IPS DF 4.7 (cell line): ENCODE data around the gene GUCY2F.

Experiments
- DNase-seq: peaks from one replicate; pipeline ENCODE4 v3.0.0-alpha.2; 2013; ENCODE audit warnings: low spot score; ENCODE audit errors: extremely low read depth

GUCY2F gene

DNA sequence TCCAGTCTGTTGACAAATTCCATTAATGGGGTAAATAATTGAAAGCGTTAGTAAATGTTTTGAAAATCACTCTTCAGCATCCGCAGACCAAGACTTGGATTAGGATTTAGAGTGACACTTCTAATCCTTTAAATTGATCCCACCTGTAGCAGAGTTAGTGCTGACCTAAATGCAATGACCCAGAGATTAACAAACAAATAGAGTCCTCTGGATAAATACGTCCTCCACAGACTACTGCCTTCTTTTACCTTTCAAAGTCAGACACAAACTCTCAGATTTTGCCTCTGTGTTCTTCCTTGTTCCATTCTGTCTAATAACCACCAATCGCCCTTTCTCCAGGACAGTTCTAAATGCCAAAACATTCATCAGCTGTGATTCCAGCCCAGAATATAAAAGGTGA is at the start of gene GUCY2F:
Gene GUCY2F (minus strand): TSS at position 101 of the 400 bp plus-strand sequence. CDS start 6,150 bp downstream, outside the sequence.
- DNase-seq = no peak

DNA sequence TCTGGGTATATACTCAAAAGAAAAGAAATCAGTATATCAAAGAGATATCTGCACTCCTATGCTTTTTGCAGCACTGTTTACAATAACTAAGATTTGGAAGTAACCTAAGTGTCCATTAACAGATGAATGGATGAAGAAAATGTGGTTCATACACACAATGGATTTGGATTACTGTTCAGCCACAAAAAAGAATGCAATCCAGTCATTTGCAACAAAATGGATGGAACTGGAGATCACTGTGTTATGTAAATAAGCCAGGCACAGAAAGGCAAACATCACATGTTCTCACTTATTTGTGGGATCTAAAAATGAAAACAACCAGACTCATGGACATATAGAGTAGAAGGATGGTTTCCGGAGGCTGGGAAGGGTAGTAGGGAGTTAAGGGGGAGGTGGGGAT is 37.1 kb upstream of the GUCY2F start:
- DNase-seq = no peak

DNA sequence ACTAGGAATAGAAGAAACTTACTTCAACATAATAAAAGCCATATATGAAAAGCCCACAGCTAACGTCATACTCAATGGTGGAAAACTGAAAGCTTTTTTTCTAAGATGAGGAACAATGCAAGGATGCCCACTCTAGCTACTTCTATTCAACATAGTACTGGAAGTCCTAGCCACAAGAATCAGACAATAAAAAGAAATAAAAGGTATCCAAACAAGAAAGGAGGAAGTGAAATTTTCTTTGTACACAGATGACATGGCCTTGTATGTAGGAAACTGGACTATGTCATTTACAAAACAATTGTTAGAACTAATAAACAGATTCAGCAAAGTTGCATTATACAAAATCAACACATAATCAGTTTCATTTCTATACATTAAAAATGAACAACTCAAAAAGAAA is 29.2 kb upstream of the GUCY2F start:
- no peak for DNase-seq

- no peak for DNase-seq
These were observed 27.0 kb upstream of the GUCY2F start for GRCh38 chrX:109508915-109509314.

DNA sequence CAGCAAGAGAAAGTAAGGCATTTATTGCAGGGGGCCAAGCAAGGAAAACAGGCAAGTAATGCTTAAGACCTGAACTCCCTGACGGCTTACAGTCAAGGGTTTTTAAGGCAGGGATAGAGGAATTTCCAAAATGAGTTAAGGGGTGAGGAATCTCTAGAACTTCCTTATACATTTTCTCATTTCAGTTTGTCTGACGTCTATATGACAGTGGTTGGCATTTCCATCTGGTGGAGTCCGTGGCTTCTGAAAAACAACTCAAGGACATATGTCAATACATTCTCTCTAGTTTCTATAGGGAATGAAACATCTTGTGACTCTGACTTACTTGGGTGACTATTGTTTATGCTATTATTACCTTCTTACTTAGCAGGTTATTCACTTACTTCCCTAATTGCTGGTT is 19.3 kb upstream of the GUCY2F start:
- no peak for DNase-seq

GRCh38 chrX:109498434-109498833 is 16.5 kb upstream of the GUCY2F start:
- DNase-seq = no peak

DNA sequence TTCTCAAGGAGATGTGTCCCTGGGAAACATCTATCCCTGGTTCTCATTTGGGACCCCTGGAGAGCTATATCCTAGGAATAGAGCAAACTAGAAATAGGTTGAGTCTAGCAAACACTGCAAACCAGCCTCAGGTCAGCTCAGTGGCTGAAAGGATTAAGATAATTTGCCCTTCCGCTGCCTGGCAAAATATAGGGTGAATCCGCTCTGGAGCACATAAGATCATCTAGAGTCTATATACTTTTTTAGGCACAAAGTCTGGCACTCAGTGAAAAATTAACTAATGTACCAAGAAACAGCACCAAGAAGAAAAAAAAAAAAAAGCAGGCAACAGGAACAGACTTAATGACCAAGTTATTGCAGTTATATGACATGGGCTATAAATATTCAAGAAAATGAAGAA is 7.3 kb upstream of the GUCY2F start:
- no peak for DNase-seq

DNA sequence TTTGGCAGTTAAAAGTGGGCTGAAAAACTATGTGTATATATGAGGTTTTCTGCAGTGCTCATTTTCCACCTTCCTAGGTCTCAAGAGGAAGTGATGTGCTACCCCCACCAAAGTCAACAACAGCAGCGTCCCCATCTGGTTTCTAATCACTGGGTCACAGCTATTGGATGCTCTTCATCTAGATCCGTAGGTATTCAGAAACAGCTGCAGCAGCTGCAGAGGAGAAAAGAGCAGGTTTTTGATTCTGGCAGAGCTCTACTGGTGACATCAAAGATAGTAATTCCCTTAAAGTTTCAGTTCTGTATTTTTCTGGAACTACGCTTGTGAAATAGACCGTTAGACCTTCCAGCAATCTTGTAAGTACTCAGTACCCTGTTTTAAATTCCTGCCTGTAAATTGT is 5.8 kb upstream of the GUCY2F start:
- DNase-seq = no peak

DNA sequence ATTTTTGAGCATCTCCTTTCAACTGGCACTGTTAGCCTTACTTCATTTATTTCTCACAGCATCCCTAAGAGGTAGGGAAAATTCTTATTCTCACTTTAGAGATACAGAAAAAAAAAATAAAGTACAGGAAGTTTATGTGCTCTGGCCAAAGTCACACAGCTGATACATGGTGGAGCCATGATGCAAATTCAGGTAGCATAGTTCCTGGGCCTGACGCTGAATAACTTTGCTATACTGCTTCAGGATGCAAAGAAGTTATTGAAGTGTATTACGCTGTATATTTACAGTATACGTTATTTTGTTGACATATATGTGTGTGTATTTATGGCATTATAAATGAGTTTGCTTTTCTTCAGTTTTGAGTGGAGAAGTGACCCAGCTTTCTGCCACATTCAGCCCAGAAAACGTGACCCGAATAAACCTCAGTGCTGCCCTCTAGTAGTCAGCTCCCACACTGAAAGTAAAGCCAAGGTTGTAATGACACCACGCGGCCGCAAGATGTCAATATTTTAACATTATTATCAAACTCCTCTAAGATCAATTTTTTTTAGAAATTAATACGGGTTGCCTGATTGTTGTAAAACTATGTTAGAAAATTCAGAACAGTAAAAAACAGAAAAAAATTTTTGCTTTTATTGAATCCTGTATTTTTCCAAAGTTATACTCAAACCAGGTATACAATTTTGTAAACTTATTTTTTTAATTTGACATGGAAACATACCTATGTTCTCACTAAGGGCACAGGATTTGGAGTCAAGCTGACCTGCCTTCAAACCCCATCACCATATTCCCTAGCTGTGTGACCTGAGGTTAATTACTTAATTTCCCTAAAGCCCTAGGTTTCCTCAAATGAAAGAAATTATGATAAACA is 3.8 kb upstream of the GUCY2F start:
- no peak for DNase-seq

DNA sequence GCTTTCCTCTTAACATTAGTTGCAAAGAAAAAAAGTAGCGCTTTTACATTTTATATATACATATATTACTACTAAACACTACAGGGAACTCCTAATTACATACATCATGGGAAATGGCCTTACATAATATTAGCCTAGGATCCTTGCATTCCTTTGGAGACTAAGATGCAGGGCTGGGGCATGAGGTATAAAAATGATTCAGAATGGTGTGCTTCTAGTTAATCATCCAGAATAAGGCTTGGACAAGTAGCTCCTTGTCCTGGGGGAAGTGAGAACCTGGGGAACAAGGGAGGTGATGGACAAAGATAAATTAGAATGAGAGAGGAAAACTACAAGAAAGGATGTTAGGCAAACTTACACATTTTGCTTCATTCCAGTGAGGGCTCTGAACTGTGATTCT is 3.0 kb upstream of the GUCY2F start:
- no peak for DNase-seq

- no peak for DNase-seq
These were observed 6.6 kb downstream of the GUCY2F start for GRCh38 chrX:109475174-109475891.

GRCh38 chrX:109472939-109473735 is 8.7 kb downstream of the GUCY2F start:
- peak; percentile 69 for DNase-seq

- DNase-seq = no peak
These were observed 17.7 kb downstream of the GUCY2F start for GRCh38 chrX:109464231-109464630.

DNA sequence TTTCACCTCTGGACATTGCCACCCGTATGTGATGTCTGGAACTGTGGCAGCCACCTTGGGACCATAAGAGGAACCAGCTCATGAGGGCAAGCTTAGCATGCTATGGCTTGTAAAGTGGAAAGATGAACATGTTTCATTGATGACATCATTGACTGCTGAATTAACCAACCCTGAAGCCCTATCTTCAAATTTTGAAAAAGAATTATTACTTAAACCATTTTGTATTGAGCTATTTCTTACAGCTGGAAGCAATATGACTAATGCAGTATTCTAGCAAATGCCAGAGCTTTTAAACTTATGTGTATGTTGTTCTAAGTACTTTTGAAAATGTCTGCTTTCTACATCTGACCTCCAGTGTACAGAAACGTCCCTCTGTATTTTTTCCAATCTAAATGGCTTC is 18.1 kb downstream of the GUCY2F start:
- DNase-seq = no peak

DNA sequence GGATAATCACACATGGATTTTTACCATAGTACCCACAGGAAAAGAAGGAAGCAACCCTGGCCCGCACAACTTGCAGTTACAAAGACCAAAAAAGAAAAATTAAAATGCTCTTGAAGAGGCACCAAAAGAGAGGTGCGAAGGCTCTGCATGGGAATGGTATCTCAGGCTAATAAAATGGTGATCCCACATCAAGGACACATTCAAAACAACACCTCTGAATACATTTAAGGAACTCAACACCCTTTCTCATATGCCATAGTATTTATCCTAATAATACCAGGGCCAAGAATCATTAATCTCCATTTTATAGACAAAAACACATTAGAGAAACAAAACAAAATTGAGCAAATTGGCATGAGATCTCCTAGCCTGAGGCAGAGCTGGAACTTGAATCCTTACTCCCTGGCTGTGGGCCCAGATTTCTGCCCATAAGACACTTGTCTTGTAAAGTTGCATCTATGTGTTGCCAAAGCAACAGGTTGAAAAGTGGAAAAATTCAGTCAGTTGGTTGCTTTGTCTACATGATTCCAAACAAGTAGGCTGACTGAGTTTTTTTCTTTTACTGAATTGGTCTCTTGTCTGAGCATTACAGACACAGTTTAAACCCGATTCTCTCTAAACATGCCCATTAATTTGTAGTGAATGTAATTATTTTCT is 33.5 kb downstream of the GUCY2F start:
- DNase-seq = no peak

- no peak for DNase-seq
These were observed 40.6 kb downstream of the GUCY2F start for GRCh38 chrX:109441266-109441665.

- DNase-seq = no peak
These were observed 41.4 kb downstream of the GUCY2F start for GRCh38 chrX:109440475-109440874.

GRCh38 chrX:109409181-109409580 is 72.7 kb downstream of the GUCY2F start:
- DNase-seq = no peak

- DNase-seq = no peak
These were observed 78.0 kb downstream of the GUCY2F start for GRCh38 chrX:109403922-109404321.

DNA sequence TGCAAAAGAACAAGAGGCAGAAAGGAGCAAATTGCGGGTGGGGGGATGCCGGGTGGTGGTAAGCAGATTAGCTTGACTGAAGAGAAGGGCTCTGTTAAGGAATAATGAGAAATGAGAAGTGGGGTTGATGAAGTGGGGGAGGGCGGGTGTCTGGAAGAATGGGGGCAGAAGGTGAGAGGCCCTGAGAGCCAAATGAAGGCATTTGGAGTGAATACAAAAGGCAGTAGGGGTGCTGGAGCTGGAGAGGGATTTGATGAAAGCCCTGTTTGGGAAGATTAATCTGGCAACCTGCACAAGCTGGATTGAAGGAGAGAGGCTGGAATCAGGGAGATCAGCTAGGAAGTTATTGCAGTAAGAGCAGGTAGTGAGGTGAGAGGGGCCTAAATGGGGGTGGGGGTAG is 82.1 kb downstream of the GUCY2F start:
- no peak for DNase-seq

- DNase-seq = no peak
These were observed 83.1 kb downstream of the GUCY2F start for GRCh38 chrX:109398833-109399232.
